ENCODE data around the gene MMP10. TPM values are rescaled to one million over a fixed set of nuclear protein-coding genes. Genes with fewer than 3 reads are reported as not detected.

MMP10 gene
- total RNA-seq, 1 donor from 2014 or later: not detected

DNA sequence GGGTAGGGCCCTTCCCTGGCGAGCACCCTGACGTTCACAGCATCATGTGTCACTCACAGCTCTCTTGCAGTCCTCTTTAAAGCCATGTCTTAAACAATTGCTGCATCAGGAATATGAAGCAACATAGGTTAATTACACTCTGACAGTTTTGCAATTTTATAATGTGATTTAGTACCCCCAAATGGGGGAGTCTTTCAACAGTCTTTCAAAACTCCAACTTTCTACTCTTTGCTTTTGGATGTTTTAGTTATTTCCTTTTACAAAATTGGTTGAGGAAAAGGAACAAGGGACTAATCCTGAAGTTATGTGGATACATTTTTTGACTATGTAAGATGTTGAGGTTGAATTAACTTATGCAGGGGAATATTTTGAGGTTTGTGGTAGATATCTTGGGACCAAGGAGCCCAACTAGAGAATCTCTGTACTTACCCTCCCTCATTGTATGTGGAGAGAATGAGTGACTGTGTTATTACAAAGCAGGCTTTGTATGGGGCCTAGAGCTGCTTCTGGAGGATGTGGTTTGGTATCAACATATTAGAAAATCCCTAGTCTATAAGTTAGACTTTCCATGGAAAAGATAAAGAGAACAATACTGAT lies 55.4 kb downstream of the MMP10 start, which contains the start of gene MMP8:
MMP8 (minus strand) TSS at position 51 of the 597 bp plus-strand sequence. CDS start 99 bp downstream, outside the sequence.
- DNase-seq (ENCODE audit: low read depth, low spot score): no peak
- Mint-ChIP-seq H3K27ac (ENCODE audit: unreplicated experiment) (peak within 1 kb of the TSS; percentile 65), H3K36me3 (ENCODE audit: low read depth) (no peaks in the 10 kb centered on the region), H3K27me3 (ENCODE audit: low read depth) (no peaks in the 10 kb centered on the region), H3K4me1 (peaks cover 8% of the 10 kb centered on the region), H3K9me3 (peaks cover 7% of the 10 kb centered on the region), H3K4me3 (no peak within 1 kb of the TSS)
- TF ChIP-seq, protein P1, sequence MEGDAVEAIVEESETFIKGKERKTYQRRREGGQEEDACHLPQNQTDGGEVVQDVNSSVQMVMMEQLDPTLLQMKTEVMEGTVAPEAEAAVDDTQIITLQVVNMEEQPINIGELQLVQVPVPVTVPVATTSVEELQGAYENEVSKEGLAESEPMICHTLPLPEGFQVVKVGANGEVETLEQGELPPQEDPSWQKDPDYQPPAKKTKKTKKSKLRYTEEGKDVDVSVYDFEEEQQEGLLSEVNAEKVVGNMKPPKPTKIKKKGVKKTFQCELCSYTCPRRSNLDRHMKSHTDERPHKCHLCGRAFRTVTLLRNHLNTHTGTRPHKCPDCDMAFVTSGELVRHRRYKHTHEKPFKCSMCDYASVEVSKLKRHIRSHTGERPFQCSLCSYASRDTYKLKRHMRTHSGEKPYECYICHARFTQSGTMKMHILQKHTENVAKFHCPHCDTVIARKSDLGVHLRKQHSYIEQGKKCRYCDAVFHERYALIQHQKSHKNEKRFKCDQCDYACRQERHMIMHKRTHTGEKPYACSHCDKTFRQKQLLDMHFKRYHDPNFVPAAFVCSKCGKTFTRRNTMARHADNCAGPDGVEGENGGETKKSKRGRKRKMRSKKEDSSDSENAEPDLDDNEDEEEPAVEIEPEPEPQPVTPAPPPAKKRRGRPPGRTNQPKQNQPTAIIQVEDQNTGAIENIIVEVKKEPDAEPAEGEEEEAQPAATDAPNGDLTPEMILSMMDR (conservative IDR thresholded peaks at IDR 0.05): no peak

DNA sequence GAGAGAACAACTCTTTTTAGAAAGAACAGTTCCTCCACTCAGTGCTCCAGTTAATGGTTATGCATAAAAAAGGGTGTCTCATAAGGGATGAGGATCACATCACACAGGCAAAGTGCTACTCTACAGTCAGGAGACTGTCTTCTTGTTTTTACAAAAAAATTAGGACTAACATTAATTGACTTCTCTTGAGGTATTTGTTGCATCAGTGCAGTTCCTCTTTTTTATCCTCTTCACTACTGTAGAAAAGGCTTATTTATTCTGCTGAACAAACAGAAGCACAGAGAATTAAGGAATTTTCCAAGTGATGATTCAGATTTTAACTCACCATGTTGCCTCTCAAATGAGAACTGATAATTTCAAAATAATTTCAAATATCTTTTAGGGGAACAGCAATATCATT lies 57.6 kb downstream of the MMP10 start:
- DNase-seq (ENCODE audit: low read depth, low spot score): no peak
- TF ChIP-seq, protein P1 (conservative IDR thresholded peaks at IDR 0.05): no peak
- Mint-ChIP-seq H3K4me3 (no peak overlapping the region), H3K36me3 (ENCODE audit: low read depth) (no peaks in the 10 kb centered on the region), H3K9me3 (peaks cover 12% of the 10 kb centered on the region), H3K27me3 (ENCODE audit: low read depth) (no peaks in the 10 kb centered on the region), H3K4me1 (peaks cover 8% of the 10 kb centered on the region), H3K27ac (ENCODE audit: unreplicated experiment) (no peak overlapping the region)

Other genes with a start within 250 kb of the MMP10 start
- not detected in 2 replicates for gene MMP7, start 249.9 kb downstream of the MMP10 start, total RNA-seq
- not detected in 2 replicates for gene MMP20, start 155.3 kb downstream of the MMP10 start, total RNA-seq
- gene MMP27, start 74.9 kb downstream of the MMP10 start, total RNA-seq: not detected in 2 replicates
- gene MMP8, start 55.7 kb downstream of the MMP10 start, total RNA-seq: not detected in 2 replicates
- not detected in 2 replicates for gene MMP1, start 17.5 kb upstream of the MMP10 start, total RNA-seq
- gene MMP3, start 63.0 kb upstream of the MMP10 start, total RNA-seq: not detected in 2 replicates
- gene MMP12, start 94.4 kb upstream of the MMP10 start, total RNA-seq: not detected in 2 replicates
- not detected in 2 replicates for gene MMP13, start 175.1 kb upstream of the MMP10 start, total RNA-seq